Measurements from ENCODE around the gene PTK6.
"Not testable (repeated sequence)": the region's sequence is repeated elsewhere in the genome, so short reads cannot be mapped to it uniquely, and the experiment has no call there.

Gene PTK6

DNA sequence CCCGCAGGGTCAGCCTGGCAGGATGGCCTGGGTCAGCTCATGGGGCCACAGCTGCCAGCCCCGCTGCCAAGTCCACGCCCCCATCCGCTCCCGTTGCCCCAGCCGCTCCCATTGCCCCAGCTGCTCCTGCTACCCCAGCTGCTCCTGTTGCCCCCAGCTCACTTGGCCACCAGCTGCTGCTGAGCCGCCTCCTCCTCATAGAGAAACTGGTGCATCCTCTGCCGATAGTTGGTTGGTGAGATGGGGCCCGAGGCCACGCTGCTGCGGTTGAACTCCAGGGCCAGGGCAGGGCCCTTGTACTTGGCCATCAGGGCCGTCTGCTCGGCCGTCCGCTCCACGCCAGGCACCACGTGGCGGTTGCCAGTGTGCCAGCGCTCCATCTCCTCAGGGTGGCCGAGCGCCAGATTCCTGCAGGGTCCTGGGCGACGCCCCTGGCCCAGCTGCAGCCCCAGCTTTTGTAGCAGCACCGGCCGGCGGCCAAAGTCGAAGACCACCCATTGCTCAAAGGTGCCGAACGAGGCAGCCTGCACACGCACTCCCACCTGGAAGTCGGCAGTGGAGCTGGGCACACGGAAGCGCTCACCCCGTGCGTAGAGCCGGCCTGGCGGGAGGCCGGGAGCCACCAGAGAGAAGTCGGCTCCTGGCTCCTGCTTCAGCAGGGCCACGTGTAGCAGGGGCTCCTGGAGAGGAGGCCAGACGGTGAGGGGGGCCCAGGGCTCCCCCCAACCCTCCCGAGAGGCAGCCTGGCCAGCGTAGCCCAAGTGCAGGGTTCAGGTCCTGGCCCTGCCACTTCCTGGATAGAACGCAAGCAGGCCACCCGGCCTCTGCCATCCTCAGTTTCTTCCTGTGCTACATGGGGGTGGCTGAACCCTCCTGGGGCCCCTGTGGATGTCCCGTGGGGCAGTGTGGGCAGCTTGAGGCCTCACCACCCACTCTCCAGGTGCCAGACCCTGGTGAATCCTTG lies 32.1 kb upstream of the PTK6 start:
- DNase-seq (ENCODE audit: low read depth), result no peak

DNA sequence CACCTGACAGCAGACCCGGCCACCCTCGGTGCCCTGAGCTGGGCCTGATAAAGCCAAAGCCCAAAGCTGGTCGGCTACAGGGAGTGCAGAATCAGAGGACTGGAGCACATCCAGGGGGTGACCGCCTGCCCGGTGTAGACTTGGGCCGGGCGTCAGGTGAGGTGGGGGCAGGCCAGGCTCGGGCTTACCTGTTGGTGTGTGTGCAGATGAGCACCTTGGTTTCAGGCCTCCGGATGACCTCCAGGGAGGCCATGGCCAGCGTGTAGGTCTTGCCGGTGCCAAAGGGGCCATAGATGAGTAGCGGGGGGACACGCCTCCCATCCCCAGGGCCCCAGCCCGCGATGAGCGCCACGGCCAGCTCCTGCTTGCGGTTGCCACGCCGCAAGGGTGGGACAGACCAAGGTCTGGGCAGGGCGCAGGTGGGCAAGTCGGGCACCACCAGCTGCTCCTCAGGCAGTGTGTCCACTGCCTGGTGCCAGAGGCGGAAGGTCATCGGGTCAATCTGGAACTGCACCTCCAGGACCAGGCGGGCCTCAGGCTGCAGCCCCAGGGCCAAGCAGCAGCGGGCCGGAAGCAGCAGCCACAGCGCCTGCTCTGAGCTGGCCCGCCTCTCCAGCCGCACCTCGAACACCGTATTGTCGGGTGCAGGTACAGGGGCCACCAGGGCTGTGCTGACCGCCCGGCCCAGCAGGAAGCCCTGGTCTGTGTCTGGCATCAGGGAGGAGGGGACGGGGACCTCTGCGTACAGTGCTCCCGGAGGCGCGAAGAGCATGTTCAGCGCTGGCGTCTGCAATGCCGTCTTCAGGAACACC lies 31.2 kb upstream of the PTK6 start:
- no peak for DNase-seq (ENCODE audit: low read depth)

DNA sequence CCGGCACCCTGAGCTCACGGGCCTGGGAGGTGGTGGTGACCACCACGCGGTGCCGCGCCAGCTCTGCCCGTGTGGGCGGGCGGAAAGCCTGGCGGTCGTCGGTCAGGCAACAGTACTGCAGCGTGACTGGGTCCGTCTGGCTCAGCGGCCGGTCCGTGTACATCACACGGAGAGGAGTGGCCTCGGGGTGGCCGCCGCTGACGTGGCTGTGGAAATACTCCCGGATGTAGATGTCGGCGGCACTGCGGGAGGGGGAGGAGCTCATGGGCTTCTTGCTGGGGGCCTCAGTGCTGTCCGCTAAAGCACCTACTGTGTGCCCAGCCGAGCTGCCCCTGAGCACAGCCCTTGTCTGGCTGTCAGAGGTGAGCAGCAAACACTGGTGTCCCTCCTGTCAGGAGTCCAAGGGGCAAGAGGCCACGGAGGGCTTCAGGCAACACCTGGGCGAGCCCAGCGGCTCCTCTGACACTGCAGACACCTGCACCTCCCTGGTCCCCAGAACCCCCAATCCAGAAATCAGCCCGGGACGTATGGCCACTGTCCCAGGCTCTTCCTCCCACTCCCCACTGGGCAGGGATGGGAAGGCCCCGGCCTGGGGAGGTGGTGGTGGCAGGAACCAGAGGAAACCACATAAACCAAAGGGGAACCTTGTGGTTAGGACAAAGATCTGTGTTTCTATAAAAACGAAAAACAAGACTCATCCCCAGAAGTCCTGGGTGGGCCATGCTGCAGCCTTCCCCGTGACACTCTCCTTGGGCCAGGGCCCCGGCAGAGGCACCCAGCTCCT lies 30.4 kb upstream of the PTK6 start:
- peak; percentile 30 for DNase-seq (ENCODE audit: low read depth)

DNA sequence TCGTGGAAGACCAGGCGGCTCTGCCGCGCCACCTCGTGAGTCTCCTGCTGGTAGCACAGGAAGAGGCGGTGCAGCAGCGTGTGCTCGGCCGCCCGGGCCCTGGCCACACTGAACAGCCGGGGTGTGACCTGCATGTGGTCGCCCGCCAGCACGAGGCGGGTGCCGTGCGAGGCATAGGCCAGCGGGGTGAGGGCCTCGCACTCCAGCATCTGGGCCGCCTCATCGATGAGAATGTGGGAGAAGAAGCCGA lies 29.9 kb upstream of the PTK6 start:
- no peak for DNase-seq (ENCODE audit: low read depth)

DNA sequence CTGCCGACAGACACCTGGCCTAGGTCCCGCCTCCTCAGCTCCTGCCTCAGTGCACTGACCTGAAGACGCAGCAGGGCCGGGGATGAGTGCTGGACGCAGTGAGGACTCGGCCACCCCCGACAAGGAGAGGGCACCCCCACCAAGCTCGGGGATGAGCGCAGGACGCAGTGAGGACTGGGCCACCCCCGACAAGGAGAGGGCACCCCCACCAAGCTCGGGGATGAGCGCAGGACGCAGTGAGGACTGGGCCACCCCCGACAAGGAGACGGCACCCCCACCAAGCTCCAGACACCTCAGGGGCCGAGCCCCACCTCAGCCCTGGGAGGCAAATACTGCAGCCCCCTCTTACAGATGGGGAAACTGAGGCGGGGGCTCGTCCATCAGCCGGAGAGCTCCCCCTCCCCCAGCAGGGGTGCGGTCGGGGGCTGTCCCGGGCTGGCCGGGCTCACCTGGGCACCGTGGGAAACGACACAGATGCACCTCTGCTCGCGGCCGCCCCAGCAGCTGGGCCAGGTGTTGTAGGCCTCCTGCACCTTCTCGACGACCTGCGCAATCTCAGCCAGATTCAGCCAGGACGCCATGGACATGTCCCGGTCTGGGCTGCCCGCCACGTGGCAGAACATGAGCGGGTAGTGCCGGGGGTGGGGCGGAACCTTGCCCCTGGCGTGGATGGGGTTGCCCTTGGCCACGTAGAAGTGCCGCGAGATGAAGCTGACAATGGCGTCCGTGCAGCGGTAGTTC lies 29.4 kb upstream of the PTK6 start:
- DNase-seq (ENCODE audit: low read depth), result no peak

DNA sequence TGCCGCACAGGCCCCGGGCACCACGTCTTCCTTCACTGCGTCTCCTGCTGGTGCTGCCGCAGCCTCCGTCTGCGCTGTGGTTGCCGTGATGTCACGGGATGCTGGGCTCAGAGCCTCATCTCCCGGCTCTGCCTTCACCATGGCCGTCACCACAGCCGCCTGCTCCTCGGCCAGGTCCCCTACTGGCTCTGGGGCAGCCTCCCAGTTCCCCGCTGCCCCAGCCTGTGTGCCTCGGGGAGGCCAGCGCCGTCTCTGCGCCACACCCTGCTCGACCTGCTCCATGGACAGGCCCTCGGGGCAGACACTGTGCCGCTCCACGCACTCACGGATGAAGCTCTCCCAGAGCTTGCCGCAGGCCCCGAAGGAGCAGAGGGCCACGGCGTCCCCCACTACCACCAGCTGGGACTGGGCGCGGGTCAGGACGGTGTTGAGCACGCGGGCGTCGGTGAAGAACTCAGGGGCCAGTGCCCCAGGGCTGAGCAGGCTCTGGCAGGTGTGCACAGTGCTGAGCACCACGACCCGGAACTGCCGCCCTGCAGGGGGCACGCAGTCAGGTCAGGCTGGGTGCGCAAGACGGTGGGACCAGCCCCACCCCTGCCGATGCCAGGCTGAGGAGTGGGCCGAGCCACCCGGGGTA lies 28.6 kb upstream of the PTK6 start:
- no peak for DNase-seq (ENCODE audit: low read depth)

DNA sequence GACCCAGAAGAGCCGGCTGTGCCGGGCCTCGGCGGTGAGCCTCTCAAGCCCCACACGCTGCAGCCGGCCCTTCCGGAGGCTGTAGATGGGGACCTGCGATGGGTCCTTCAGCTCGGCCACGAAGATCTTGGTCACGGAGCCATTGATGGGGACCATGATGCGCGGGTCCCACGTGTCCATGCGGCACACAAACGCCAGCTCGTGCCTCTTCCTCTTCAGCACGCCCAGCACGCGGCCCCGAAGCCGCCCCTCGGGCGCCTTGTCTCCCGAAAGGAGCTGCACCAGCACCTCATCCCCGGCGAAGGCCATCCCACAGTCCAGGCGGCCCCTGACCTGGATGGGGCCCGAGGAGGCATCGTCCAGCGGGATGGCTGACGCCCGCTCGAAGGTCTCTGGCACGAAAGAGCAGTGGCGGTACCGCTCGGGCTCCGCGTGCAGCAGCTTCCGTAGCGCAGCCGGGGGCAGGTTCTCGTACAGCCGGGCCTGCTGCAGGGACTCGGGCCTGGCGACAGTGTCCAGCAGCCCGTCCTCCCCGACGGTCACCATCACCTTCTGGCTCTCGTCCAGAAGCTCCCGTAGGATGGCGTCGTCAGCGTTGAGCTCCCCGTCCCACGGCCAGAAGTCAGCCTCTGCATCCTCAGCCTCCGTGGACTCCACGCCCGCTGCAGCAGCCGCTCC lies 28.0 kb upstream of the PTK6 start:
- DNase-seq (ENCODE audit: low read depth), result no peak

DNA sequence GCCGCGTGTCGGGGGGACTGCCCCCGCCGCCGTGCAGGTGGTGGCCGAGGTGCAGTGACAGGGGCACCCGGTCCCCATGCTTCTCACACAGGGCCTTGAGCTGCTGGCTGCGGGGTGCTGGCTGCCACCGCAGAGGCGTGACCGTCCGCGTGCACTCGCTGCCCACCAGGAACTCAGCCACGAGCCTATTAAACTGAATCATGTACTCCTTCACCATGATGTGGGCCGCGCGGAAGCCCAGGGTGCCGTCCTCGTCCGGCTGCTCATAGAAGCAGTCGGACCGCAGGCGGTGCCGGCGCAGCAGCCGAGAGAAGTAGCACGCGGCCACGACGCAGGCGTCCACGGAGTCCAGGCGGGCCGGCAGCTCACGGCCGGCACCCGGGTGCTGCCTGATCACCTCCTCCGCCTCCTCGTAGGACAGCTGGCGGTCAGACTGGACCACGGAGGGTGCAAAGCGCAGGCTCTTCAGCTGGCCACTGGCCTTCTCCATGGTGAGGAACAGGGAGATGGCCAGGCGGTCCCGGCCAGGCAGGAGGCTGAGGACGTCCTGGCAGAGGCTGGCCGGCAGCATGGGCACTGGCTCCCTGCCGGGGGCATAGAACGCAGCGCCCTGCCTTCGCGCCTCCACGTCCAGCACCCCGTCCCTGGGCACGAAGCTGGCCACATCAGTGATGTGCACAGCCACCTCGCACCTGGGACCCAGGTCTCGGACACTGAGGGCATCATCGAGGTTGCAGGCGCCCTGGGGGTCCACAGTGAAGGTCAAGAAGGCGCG lies 27.0 kb upstream of the PTK6 start:
- DNase-seq (ENCODE audit: low read depth), result no peak

DNA sequence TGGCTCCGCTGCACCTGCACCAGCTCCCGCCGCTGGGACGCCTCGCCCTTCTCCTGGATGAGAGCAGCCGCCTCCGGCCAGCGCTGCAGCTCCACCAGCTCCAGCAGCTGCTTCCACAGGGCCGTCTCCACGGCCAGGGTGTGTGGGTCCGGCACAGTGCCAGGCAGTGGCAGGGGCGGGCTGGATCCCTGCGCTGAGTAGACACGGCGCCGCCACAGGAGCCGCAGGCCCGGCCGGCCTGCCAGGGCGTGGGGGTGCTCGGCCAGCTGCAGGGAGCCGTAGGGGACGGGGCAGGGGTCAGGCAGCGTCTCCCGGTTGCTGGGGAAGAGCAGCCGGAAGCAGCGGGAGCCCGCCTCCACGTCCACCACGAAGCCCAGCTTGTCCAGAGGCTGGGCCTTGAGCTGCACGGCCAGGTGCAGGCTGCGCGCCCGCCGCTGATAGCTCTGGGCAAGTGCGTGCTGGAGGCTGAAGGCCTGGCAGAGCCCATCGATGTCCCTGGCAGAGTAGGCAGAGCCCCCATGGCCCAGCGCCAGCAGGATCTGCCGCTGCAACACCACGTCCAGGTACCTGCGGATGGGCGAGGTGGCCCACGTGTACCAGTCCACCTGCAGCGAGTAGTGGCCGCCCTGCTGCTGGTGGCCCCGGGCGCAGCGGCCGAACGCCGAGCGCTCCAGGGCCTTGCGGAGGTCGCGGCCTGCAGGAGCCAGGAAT lies 26.2 kb upstream of the PTK6 start:
- DNase-seq (ENCODE audit: low read depth), result no peak

DNA sequence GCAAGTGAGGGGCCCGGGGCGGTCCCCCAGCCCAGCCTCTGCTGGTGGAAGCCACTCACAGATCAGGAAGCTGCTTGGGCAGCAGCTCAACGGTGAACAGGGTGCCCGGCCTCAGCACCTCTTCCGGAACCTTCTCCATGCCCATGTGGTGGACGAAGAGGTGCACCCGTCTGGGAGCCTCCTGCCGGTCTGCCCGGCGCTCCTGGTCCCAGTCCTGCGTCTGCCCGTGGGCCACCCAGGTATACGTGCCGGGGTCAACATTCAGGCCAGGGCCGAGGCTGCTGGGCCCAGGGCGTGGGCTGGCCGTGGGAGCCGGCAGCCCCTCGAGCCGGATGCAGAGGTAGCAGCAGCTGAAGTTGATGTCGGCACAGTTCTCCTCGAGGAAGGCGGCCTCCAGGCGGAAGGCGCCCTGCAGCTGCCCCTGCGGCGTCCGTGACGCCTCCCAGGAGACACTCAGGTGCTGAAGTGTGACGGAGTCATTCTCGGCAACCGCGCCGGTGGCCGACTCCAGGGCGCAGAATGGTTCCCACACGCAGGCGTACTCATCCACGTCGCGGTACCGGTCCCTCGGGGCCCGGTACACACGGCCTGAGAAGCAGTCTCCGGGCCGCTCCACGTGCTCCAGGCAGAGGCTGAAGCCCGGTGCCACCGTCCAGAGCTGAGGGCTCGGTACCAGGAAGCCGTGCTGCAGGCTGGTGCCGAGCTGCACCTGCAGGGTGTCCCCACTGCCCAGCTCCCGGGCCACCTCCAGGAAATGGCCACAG lies 25.5 kb upstream of the PTK6 start:
- DNase-seq (ENCODE audit: low read depth), result no peak

DNA sequence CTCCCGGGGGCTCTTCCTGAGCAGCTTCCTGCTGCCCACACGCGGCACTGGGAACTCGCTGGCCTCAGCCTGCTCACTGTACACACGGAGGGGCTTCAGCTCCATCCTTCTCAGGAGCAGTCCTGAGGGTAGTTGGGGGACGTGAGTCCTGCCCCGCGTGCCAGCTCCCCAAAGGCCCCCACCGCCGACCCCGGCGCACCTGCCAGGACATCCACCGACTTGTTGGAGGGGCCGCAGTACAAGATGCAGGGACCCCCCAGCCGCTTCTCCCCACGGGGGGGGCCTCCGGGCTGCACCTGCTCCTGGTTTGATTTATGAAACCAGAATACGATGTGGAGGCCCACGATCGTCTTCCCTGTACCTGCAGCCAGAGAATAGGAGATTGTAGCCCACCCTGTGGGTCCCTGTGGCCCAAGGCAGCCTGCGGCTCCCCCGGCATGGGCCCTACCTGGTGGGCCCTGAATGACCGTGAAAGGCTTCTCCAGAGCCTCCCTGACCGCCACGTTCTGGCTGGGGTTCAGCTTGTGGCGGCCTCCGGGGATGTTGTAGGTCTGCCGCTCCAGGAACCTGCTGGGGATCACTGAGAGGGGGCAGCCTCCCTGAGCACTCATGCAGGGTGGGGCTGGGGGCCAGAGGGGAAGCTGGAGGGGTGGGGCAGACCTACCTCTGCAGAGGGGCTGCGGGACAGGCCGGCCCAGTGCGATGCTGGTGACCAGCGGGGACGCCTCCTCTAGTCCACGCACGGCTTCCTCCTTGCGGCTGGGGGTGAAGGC lies 24.6 kb upstream of the PTK6 start:
- no peak for DNase-seq (ENCODE audit: low read depth)

DNA sequence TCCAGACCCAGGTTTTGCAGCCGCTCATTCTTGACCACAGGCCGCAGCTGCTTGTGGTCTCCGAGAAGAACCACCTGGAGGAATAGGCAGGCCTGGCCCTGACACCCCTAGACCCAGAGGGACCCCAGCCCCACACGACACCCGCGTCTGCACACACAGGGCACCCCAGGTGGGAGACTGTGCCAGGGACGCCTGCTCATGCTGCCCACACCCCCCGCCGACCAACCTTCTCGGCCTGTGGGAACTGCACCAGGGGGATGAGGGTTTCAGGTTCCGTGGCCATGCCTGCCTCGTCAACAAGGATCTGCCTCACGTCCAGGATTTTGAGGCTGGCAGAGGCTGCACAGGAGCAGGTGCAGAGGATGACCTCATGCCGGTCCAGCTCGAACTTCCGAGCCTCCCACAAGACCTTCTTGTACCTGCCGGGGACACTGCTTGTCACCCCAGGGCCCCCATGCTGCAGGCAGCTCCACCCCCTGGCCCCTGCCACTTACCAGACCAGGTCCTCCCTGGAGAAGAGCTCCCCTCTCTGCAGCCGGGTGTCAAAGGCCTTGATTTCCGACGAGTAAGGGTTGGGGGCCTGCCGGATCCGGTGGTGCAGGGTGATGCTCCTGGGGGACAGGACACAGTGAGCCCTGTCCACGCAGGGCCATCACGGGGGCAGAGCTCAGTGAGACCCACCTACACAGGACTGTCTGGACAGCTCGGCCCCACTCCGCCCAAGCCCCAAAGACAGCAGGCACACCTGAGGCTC lies 23.9 kb upstream of the PTK6 start:
- no peak for DNase-seq (ENCODE audit: low read depth)

DNA sequence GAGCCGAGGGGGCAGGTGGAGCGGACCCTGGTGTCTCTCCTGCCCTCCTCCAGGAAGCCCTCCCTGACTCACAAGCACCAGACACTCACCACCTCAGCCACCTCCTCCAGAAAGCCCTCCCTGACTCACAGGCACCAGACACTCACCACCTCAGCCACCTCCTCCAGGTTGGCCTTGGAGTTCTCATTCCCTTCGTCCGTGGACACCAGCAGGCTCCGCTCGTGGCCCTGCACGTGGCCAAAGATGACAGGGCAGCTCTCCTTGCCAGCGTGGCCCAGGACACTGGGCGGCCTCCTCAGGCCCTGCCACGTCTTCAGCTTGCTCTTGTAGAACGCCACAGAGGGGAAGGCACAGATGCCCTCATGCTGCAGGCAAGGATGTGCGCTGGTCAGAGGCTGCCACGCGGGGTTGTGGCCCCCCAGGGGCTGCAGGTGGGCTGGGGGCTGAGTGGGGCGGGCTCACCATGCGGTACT lies 23.2 kb upstream of the PTK6 start:
- DNase-seq (ENCODE audit: low read depth), result no peak

DNA sequence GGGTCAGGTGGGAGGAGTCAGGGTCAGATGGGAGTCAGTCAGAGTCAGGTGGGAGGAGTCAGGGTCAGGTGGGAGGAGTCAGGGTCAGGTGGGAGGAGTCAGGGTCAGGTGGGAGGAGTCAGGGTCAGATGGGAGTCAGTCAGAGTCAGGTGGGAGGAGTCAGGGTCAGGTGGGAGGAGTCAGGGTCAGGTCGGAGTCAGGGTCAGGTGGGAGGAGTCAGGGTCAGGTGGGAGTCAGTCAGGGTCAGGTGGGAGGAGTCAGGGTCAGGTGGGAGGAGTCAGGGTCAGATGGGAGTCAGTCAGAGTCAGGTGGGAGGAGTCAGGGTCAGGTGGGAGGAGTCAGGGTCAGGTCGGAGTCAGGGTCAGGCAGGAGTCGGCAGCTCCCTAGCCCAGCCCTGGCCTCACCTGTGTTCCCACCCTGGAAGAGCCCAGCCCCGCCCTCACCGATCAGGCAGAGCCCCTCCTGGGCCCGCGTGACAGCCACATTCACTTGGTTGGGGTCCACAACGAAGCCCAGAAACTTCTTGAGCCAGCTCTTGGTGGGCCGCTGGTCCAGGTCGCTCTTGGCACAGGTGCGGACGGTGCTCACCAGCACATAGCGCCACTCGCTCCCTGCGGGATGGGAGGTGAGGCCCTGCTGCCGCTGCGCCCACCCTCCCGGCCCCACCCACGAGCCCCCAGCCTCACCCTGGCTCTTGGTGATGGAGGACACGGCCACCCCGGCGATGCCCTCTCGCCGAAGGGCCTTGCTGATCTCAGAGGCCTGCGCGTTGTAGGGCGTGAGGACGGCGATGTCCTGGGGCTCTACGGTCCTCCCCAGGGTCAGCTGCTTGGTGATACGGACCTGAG lies 22.5 kb upstream of the PTK6 start:
- not testable (repeated sequence) for DNase-seq (ENCODE audit: low read depth)

DNA sequence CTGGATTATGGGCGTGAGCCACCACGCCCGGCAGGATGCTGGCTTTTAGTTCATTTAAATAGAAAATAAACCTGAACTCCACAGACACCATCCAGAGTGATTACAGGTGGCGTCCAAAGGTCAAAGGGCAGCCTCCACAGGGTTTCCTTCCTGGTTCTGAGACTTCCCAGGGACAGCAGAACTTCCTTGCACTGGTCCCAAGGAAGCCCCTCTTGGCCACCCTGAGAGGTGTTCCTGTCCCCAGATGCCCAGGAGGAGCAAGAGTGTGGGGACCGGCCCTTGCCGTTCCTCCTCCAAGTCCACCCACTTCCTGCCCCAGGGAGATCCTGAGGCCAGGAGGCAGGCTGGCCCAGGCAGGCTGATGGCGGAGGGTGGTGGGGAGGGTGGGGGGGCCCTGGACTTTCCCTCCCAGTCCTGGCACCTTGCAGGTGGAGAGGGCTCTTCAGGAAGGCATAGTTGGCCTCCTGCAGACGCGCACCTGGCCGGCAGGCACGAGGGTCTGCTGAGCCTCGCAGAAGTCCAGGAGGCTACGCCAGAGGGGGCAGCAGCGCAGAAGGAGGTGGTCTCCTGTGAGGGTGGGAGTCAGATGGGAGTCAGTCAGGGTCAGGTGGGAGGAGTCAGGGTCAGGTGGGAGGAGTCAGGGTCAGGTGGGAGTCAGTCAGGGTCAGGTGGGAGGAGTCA lies 21.8 kb upstream of the PTK6 start:
- DNase-seq (ENCODE audit: low read depth), result no peak

Measured in activated gamma-delta T cell treated with anti-CD3 and anti-CD28 coated beads, Interleukin-2, amount 50 U/mL, for 16 hours (primary cell).